ENCODE measurements around the gene PPP2R5C. TPM values are rescaled to one million over a fixed set of nuclear protein-coding genes. Genes with fewer than 3 reads are reported as not detected.

Gene PPP2R5C
- total RNA-seq, 1 donor from 2014 or later: 227 TPM

- H3K36me3 Mint-ChIP-seq (ENCODE audit: low read depth): peaks cover 43% of the 10 kb centered on the region
- CTCF ChIA-PET: interaction anchor here (0.6 to 4.6 kb wide), 7 partner anchors 9 to 58 kb away, joined by 3 to 22 read pairs (median 6); no protein-coding TSS in a partner anchor
- POLR2A ChIA-PET: interaction anchor here (0.6 to 9.5 kb wide), 28 partner anchors 10 to 330 kb away, joined by 3 to 313 read pairs (median 13); partner anchors contain the start of genes PPP2R5C and WDR20
- intact Hi-C loops (cut with micrococcal nuclease): loop anchor here (1.0 kb wide), 10 partner anchors 10 to 506 kb away; no protein-coding TSS in a partner anchor
- DNase-seq (peak; percentile 66), ATAC-seq (ENCODE audit: low read depth) (peak; percentile 91)
- TF ChIP-seq CTCF (IDR thresholded peaks at IDR 0.05): no peak
- H3K27ac Mint-ChIP-seq: peak overlapping the region; percentile 99
- peak overlapping the region; percentile 97 for H3K4me3 Mint-ChIP-seq
- H3K27me3 Mint-ChIP-seq: no peaks in the 10 kb centered on the region
- peaks cover 55% of the 10 kb centered on the region for H3K4me1 Mint-ChIP-seq
- peaks cover 2% of the 10 kb centered on the region for H3K9me3 Mint-ChIP-seq
Observed at GRCh38 chr14:101809671-101810514, 48.4 kb downstream of the PPP2R5C start.

GRCh38 chr14:101810897-101811621 lies 49.5 kb downstream of the PPP2R5C start:
- Mint-ChIP-seq H3K4me1 (peaks cover 65% of the 10 kb centered on the region), H3K4me3 (peak overlapping the region; percentile 97), H3K27me3 (no peaks in the 10 kb centered on the region), H3K27ac (peak overlapping the region; percentile 99), H3K9me3 (no peaks in the 10 kb centered on the region), H3K36me3 (ENCODE audit: low read depth) (peaks cover 50% of the 10 kb centered on the region)
- no peak for TF ChIP-seq CTCF (IDR thresholded peaks at IDR 0.05)
- CTCF ChIA-PET: interaction anchor here (2.2 to 4.6 kb wide), 2 partner anchors 13 to 40 kb away, joined by 11 to 22 read pairs; no protein-coding TSS in a partner anchor
- DNase-seq (no peak), ATAC-seq (ENCODE audit: low read depth) (no peak)
- POLR2A ChIA-PET: interaction anchor here (0.6 to 9.5 kb wide), 7 partner anchors 9 to 64 kb away, joined by 3 to 313 read pairs (median 7); no protein-coding TSS in a partner anchor
- intact Hi-C loops (cut with micrococcal nuclease): loop anchor here (1.0 kb wide), 10 partner anchors 9 to 505 kb away; no protein-coding TSS in a partner anchor

- no peak for DNase-seq
- ATAC-seq (ENCODE audit: low read depth): no peak
- Mint-ChIP-seq H3K27ac (peak overlapping the region; percentile 30), H3K36me3 (ENCODE audit: low read depth) (peaks cover 56% of the 10 kb centered on the region), H3K4me3 (peak overlapping the region; percentile 42), H3K27me3 (no peaks in the 10 kb centered on the region), H3K4me1 (peaks cover 72% of the 10 kb centered on the region), H3K9me3 (no peaks in the 10 kb centered on the region)
- POLR2A ChIA-PET: interaction anchor here (1.7 to 9.5 kb wide), 2 partner anchors 14 to 19 kb away, joined by 4 to 313 read pairs; no protein-coding TSS in a partner anchor
- no peak for TF ChIP-seq CTCF (IDR thresholded peaks at IDR 0.05)
- intact Hi-C loops (cut with micrococcal nuclease): no loop called here
- CTCF ChIA-PET: interaction anchor here (0.7 kb wide), 1 partner anchor 32 kb away, joined by 3 read pairs; no protein-coding TSS in a partner anchor
Observed at GRCh38 chr14:101812071-101812470, 50.6 kb downstream of the PPP2R5C start.

- intact Hi-C loops (cut with micrococcal nuclease): no loop called here
- ATAC-seq (ENCODE audit: low read depth) (no peak), DNase-seq (no peak)
- no peak overlapping the region for H3K4me3 Mint-ChIP-seq
- H3K4me1 Mint-ChIP-seq: peaks cover 83% of the 10 kb centered on the region
- H3K27ac Mint-ChIP-seq: peak overlapping the region; percentile 59
- H3K36me3 Mint-ChIP-seq (ENCODE audit: low read depth): peaks cover 61% of the 10 kb centered on the region
- H3K9me3 Mint-ChIP-seq: no peaks in the 10 kb centered on the region
- H3K27me3 Mint-ChIP-seq: no peaks in the 10 kb centered on the region
- POLR2A ChIA-PET: interaction anchor here (0.6 to 9.5 kb wide), 6 partner anchors 13 to 39 kb away, joined by 3 to 313 read pairs (median 4); no protein-coding TSS in a partner anchor
- CTCF ChIA-PET: interaction anchor here (0.9 kb wide), 2 partner anchors 31 to 40 kb away, joined by 3 to 4 read pairs; no protein-coding TSS in a partner anchor
- TF ChIP-seq CTCF (IDR thresholded peaks at IDR 0.05): no peak
Observed at GRCh38 chr14:101813171-101813759, 51.8 kb downstream of the PPP2R5C start.

Data from activated B cell treated with CpG ODN at 0.5 μM for 24 hours (primary cell).